Measurements from ENCODE around the gene DLST.

DLST gene

DNA sequence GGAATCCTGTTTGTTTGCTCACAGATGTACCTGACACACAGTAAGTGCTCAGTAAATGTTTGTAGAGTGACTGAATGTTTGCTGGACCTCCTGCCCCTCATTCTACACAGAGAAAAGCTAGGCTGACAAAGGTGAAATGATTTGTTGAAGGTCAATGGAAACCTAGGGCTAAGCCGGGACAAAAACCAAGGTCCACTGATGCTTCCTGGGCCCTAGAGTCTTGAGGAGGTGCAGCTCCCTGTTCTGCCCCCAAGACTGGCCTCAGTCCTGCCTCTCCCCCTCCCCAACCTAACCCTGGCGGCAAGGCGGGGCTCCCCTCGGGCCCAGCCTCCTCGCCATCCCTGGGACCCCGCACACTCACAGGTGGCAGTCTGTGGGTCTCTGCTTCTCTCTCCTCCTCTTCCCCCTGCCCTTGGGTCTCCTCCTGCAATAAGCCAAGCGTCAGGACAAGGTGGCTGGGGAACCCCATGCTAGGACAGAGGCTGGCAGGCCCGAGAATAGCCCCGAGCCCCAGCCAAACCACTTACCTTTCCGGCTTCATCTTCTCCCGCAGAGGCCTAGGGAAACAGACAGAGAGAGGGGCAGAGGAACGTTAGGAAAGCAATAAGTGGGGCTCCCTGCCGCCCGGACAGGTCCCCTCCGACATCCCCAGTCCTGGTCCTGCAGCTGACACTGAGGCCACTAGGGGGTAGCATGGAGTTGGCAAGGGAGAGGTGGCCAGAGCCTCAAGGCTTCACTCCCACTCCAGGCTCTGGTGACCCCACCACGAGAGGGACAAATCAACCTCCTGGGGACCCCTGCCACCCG, 64.3 kb downstream of the DLST start:
- Histone ChIP-seq H3K4me1 (ENCODE audit: control insufficient read depth in 2 of 2, insufficient read depth in 2 of 2, low read length in 2 of 2) (peaks cover 11 to 21% of the 10 kb centered on the region in 2 donors), H3K27me3 (ENCODE audit: control insufficient read depth in 2 of 2, insufficient read depth in 2 of 2, low read length in 2 of 2) (no peaks in the 10 kb centered on the region), H3K27ac (ENCODE audit: low read depth in 2 of 2, low read length in 2 of 2) (no peak overlapping the region), H3K36me3 (ENCODE audit: control insufficient read depth in 2 of 2, insufficient read depth in 2 of 2, low read length in 2 of 2) (no peaks in the 10 kb centered on the region), H3K4me3 (ENCODE audit: low read length in 2 of 2) (no peak overlapping the region), H3K9ac (ENCODE audit: low read depth in 1 of 2, low read length in 2 of 2) (no peak overlapping the region), H3K9me3 (ENCODE audit: control insufficient read depth in 2 of 2, low read length in 2 of 2) (no peaks in the 10 kb centered on the region)

DNA sequence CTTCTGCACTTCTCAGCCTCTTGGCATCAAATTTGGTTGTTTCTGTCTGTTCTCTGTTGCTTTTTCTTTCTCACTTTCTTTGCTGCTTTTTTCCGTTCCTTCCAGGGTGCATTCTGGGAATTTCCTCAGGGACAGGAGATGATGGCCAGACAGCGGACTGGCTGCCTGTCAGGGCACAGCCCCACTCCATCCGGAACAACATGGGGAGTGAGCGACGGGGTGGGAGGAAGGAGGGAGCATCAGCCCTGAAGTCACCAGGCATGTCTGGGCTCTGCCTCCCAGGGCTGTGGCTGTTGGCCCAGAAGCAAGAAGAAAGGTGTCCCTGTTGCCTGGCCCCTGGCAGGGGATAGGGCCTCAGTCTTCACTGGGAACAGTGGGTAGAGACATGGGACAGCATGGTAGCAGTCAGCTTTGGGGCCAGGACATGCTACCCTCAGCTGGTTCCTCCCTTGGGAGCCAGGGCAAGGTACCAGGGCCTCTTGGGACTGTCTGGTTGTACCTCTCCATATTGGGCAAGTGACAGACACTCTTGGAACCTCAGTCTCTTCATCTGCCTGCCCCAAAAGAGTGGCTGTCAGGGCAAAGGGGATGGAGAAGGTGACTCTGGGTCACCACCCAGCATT, 65.1 kb downstream of the DLST start:
- H3K36me3 ChIP-seq (ENCODE audit: control insufficient read depth in 2 of 2, insufficient read depth in 2 of 2, low read length in 2 of 2) = no peaks in the 10 kb centered on the region
- H3K4me1 ChIP-seq (ENCODE audit: control insufficient read depth in 2 of 2, insufficient read depth in 2 of 2, low read length in 2 of 2) = peaks cover 15 to 22% of the 10 kb centered on the region in 2 donors
- no peak overlapping the region for H3K9ac ChIP-seq (ENCODE audit: low read depth in 1 of 2, low read length in 2 of 2)
- no peaks in the 10 kb centered on the region for H3K27me3 ChIP-seq (ENCODE audit: control insufficient read depth in 2 of 2, insufficient read depth in 2 of 2, low read length in 2 of 2)
- no peak overlapping the region for H3K4me3 ChIP-seq (ENCODE audit: low read length in 2 of 2)
- no peak overlapping the region for H3K27ac ChIP-seq (ENCODE audit: low read depth in 2 of 2, low read length in 2 of 2)
- no peaks in the 10 kb centered on the region for H3K9me3 ChIP-seq (ENCODE audit: control insufficient read depth in 2 of 2, low read length in 2 of 2)

DNA sequence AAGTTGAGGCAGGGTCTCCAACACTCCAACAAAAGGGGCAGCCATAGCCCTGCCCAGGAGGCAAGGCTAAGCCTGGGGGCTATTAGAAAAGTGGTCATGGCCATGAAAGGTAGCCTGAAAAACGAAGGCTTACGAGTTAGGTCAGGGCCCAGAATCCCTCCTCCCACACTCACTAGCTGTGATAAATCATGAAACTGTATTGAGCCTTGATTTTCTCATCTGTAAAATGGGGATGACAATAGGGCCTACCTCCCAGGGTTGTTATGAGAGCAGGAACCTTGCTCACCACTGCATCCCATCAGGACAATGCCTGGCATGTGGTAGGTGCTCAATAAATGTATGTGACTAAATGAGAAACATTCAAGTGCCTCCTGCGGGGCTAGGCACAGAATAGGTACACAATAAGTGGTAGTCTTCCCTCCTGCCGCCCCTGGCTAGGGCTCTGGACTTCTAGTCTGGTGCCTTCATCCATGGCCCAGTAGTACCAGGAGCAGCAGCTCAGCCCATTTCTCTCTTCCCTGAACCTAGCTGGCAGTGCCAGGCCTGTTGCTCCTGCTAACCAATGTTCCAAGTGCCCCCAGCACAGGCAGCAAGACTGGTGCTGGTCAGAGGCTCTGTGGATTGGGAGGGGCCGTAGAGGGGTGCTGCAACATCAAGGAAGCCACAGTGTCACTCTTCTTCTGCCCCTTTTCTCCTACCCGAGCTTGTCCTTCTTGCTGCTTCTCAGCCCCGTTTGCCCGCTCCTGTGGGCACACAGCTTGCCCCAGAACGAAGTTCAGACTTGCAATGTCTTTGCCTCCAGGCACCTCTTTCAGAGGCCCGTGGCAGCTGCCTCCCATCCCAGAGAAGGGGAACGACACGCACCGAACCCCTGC, 65.9 kb downstream of the DLST start:
- no peaks in the 10 kb centered on the region for H3K27me3 ChIP-seq (ENCODE audit: control insufficient read depth in 2 of 2, insufficient read depth in 2 of 2, low read length in 2 of 2)
- H3K9me3 ChIP-seq (ENCODE audit: control insufficient read depth in 2 of 2, low read length in 2 of 2) = no peaks in the 10 kb centered on the region
- peaks cover 16 to 25% of the 10 kb centered on the region in 2 donors for H3K4me1 ChIP-seq (ENCODE audit: control insufficient read depth in 2 of 2, insufficient read depth in 2 of 2, low read length in 2 of 2)
- H3K4me3 ChIP-seq (ENCODE audit: low read length in 2 of 2) = no peak overlapping the region
- H3K9ac ChIP-seq (ENCODE audit: low read depth in 1 of 2, low read length in 2 of 2) = no peak overlapping the region
- H3K36me3 ChIP-seq (ENCODE audit: control insufficient read depth in 2 of 2, insufficient read depth in 2 of 2, low read length in 2 of 2) = no peaks in the 10 kb centered on the region
- H3K27ac ChIP-seq (ENCODE audit: low read depth in 2 of 2, low read length in 2 of 2) = peak overlapping the region in 1 of 2 donors; percentile 52

DNA sequence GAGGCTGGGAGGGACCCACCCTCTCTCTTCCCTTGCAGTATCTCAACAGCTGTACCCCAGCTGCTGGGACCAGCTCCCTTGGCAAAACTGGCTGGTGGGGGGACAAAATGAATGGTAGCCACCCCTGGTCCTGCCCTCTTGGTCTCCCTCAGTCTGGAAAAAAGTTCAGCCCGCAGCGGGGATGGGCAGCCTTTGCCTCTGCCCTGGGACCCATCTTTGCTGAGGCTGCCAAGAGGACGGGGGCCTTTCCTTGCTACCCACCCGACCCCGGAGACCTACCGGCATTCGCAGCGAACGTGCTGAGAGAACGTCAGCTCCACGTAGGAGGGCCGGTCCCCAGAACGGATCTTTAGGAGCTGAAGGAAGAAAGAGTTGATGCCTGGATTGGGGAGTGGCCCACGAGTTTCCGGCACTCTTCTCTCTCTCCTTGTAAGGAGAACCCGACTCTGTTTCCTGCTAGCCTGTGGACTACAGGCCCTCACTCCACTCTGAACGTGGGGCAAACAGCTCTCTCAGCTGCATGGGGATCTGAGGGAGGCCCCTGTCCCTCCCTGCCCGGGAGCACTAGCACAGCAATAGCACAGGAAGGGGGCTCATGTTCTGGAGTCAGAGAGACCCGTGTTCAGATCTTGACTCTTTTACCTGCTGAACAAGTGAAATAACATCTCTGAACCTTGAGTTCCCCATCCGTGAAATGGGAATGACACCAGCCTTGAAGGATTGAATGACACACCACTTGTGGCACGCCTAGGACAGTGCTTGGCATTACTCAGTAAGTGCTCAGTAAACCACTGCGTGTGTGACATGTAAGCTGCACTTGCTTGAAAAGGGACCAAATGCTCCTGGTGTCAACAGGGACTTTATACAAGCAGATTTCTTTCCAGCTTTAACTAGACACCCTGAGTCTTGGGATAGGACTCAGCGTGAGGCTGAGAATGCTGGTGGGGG, 66.8 kb downstream of the DLST start:
- peak overlapping the region in 1 of 2 donors; percentile 52 for H3K27ac ChIP-seq (ENCODE audit: low read depth in 2 of 2, low read length in 2 of 2)
- no peak overlapping the region for H3K4me3 ChIP-seq (ENCODE audit: low read length in 2 of 2)
- H3K4me1 ChIP-seq (ENCODE audit: control insufficient read depth in 2 of 2, insufficient read depth in 2 of 2, low read length in 2 of 2) = peaks cover 16 to 25% of the 10 kb centered on the region in 2 donors
- no peaks in the 10 kb centered on the region for H3K36me3 ChIP-seq (ENCODE audit: control insufficient read depth in 2 of 2, insufficient read depth in 2 of 2, low read length in 2 of 2)
- H3K9ac ChIP-seq (ENCODE audit: low read depth in 1 of 2, low read length in 2 of 2) = no peak overlapping the region
- no peaks in the 10 kb centered on the region for H3K27me3 ChIP-seq (ENCODE audit: control insufficient read depth in 2 of 2, insufficient read depth in 2 of 2, low read length in 2 of 2)
- no peaks in the 10 kb centered on the region for H3K9me3 ChIP-seq (ENCODE audit: control insufficient read depth in 2 of 2, low read length in 2 of 2)

DNA sequence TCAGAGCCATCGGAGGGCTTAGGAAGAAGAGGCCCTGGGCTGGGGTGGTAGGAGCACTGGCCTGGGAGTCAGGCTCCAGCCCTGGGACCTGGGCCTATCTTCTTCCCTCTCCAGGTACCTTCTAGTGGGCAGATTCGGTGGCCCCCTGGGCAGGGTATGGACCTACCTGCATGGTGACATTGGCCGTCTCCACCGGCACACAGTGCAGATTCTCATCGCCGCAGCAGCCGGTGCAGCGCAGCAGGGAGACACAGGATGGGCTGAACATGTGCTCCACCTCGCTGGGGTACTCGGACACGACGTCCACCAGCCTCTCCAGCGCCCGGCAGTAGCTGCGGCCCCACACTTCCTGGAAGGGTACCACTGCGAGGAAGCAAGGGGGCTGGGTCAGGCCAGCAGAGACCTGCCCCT, 67.5 kb downstream of the DLST start:
- Histone ChIP-seq H3K9ac (ENCODE audit: low read depth in 1 of 2, low read length in 2 of 2) (no peak overlapping the region), H3K36me3 (ENCODE audit: control insufficient read depth in 2 of 2, insufficient read depth in 2 of 2, low read length in 2 of 2) (no peaks in the 10 kb centered on the region), H3K27ac (ENCODE audit: low read depth in 2 of 2, low read length in 2 of 2) (no peak overlapping the region), H3K4me3 (ENCODE audit: low read length in 2 of 2) (no peak overlapping the region), H3K27me3 (ENCODE audit: control insufficient read depth in 2 of 2, insufficient read depth in 2 of 2, low read length in 2 of 2) (no peaks in the 10 kb centered on the region), H3K4me1 (ENCODE audit: control insufficient read depth in 2 of 2, insufficient read depth in 2 of 2, low read length in 2 of 2) (peaks cover 16 to 25% of the 10 kb centered on the region in 2 donors), H3K9me3 (ENCODE audit: control insufficient read depth in 2 of 2, low read length in 2 of 2) (no peaks in the 10 kb centered on the region)

DNA sequence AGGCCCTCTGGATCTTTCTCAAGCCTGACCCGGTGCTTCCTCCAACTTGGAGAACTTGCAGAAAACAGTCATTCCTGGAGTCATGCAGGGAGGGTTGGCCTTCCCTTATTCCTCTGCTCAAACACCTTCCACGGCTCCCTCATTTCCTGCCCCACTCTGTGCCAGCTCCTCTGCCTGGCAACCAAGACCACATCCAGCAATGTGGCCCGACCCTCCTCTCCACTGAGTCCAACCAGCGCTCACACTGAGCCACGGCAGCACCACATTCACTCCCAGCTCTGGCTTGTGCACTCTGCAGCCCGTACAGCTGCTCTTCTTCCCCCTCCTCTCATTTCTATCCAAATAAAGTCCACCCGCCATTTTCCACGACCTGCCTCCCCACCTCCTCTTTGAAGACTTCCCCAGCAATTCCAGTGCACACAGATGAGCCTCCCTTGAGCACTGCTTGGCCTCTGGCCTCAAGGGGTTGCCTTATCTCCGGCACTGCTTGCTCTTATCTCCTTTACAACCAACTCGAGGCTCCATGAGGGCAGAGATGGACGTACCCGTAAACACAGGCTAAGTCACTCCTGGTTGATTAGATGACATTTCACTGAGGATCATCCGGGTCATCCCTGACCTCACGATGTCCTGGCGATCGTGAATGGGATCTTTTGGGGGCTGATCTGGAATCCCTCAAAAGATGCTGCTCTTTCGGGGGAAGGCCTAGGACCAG, 68.3 kb downstream of the DLST start:
- H3K9ac ChIP-seq (ENCODE audit: low read depth in 1 of 2, low read length in 2 of 2) = no peak overlapping the region
- peaks cover 16 to 26% of the 10 kb centered on the region in 2 donors for H3K4me1 ChIP-seq (ENCODE audit: control insufficient read depth in 2 of 2, insufficient read depth in 2 of 2, low read length in 2 of 2)
- H3K27me3 ChIP-seq (ENCODE audit: control insufficient read depth in 2 of 2, insufficient read depth in 2 of 2, low read length in 2 of 2) = no peaks in the 10 kb centered on the region

DNA sequence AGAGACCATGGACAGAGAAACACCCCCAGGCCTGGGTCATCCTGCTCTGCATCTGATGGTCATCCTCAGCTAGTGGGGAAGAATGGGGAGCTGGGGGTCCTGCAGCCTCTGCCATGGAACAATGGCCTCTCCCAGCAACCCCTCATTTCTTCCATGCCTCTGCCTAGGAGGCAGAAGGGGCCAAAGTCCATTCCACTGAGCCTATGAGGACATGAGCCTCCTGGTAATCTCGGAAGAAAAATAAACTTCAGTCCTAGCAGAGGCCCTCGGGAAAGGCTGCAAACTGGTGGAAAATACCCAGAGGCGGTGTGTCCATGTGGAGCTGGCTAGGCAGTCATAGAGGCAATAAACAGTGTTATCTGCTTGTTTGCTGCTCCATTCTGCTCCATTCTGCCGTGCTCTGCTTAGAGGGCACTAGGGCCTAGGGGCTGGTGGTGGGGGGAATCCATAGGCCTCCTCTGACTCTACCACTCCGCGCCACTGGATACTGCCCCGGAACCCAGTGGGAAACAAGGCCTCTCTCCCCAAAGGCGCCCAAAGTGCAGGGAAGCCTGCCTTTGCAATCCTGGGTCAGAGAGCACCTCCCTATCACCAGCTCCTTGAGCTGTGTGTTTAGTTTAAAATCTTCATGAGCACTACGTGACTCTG, 69.2 kb downstream of the DLST start:
- no peak overlapping the region for H3K4me3 ChIP-seq (ENCODE audit: low read length in 2 of 2)
- H3K27ac ChIP-seq (ENCODE audit: low read depth in 2 of 2, low read length in 2 of 2) = peak overlapping the region; percentile 57 to 65
- peak overlapping the region in 1 of 2 donors; percentile 44 for H3K9ac ChIP-seq (ENCODE audit: low read depth in 1 of 2, low read length in 2 of 2)
- H3K36me3 ChIP-seq (ENCODE audit: control insufficient read depth in 2 of 2, insufficient read depth in 2 of 2, low read length in 2 of 2) = no peaks in the 10 kb centered on the region
- no peaks in the 10 kb centered on the region for H3K27me3 ChIP-seq (ENCODE audit: control insufficient read depth in 2 of 2, insufficient read depth in 2 of 2, low read length in 2 of 2)
- H3K9me3 ChIP-seq (ENCODE audit: control insufficient read depth in 2 of 2, low read length in 2 of 2) = no peaks in the 10 kb centered on the region
- H3K4me1 ChIP-seq (ENCODE audit: control insufficient read depth in 2 of 2, insufficient read depth in 2 of 2, low read length in 2 of 2) = peaks cover 19 to 28% of the 10 kb centered on the region in 2 donors

More for the DNA sequence above, 68.3 kb downstream of the DLST start:
- Histone ChIP-seq H3K9me3 (ENCODE audit: control insufficient read depth in 2 of 2, low read length in 2 of 2) (no peaks in the 10 kb centered on the region), H3K36me3 (ENCODE audit: control insufficient read depth in 2 of 2, insufficient read depth in 2 of 2, low read length in 2 of 2) (no peaks in the 10 kb centered on the region), H3K27ac (ENCODE audit: low read depth in 2 of 2, low read length in 2 of 2) (no peak overlapping the region), H3K4me3 (ENCODE audit: low read length in 2 of 2) (no peak overlapping the region)

DNA sequence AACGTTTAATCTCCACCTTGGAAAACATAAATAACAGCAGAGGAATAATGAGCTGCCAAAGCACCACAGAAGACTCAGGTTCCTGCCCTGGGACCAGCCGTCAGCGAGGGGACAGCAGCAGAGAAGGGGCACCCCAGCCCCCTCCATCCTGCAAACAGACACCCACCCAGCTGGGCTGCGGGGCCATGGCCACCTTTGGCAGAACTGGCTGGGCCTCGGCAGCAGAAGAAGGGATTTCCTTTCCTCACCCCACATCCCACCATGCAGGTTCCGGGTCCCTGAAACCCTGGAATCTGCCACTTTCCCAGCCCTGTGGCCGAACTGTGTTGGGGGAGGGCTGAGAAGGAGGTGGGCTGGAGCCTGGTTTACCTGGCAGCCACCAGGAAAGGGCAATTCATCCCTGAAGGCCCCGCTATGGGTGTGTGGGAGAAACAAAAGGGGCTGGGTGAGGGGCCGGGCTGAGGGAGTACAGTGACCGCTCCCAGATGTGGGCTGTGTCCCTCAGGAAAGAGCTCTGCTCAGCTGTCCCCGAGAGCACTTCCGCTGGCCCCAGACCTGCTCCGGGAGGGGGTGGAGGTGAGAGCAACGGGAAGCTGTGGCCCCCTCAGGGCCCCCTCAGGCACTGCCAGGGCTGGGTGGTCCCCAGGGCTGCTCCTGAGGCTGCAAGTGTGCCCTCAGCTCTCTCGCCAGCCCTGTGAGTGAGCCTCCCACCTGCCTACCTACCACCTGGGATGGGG, 69.9 kb downstream of the DLST start:
- Histone ChIP-seq H3K4me1 (ENCODE audit: control insufficient read depth in 2 of 2, insufficient read depth in 2 of 2, low read length in 2 of 2) (peaks cover 17 to 21% of the 10 kb centered on the region in 2 donors), H3K4me3 (ENCODE audit: low read length in 2 of 2) (no peak overlapping the region), H3K9ac (ENCODE audit: low read depth in 1 of 2, low read length in 2 of 2) (peak overlapping the region; percentile 14 to 44)

More for the DNA sequence above, 69.9 kb downstream of the DLST start:
- Histone ChIP-seq H3K27ac (ENCODE audit: low read depth in 2 of 2, low read length in 2 of 2) (peak overlapping the region; percentile 57 to 65), H3K9me3 (ENCODE audit: control insufficient read depth in 2 of 2, low read length in 2 of 2) (no peaks in the 10 kb centered on the region), H3K36me3 (ENCODE audit: control insufficient read depth in 2 of 2, insufficient read depth in 2 of 2, low read length in 2 of 2) (no peaks in the 10 kb centered on the region), H3K27me3 (ENCODE audit: control insufficient read depth in 2 of 2, insufficient read depth in 2 of 2, low read length in 2 of 2) (no peaks in the 10 kb centered on the region)
